Measurements from ENCODE around the gene HOXB9.

DNA sequence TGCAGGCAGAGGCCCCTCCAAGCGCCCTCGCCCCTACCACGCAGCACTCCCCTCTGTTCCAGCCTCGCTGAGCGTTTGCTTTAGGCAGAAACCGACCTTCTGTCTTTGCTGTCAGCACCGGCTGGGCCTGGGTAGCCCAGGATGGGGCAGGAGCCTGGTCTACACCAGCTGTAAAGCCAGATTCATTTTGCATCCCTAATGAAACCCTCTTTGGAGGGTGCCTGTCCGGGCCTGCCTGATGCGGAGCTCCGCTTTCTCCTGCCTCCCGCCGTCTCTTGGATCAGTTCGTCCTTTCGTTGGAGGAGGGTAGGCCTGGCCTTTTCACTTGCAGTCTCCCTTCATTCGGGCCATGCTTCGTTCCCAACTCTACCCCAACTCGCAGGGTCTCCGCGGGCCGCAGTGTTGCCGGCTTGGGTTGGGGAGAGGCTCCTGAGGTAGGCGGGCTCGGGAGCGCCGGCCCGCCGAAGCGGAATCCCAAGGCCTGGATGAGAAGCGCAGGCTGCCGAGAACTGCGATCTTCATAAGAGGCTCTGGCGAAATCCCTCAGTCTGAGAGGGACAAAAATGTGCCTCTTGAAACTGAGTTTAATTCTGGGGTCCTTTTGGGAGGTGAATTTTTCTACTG is 6.2 kb downstream of the HOXB9 start:
- TF ChIP-seq, protein P1, sequence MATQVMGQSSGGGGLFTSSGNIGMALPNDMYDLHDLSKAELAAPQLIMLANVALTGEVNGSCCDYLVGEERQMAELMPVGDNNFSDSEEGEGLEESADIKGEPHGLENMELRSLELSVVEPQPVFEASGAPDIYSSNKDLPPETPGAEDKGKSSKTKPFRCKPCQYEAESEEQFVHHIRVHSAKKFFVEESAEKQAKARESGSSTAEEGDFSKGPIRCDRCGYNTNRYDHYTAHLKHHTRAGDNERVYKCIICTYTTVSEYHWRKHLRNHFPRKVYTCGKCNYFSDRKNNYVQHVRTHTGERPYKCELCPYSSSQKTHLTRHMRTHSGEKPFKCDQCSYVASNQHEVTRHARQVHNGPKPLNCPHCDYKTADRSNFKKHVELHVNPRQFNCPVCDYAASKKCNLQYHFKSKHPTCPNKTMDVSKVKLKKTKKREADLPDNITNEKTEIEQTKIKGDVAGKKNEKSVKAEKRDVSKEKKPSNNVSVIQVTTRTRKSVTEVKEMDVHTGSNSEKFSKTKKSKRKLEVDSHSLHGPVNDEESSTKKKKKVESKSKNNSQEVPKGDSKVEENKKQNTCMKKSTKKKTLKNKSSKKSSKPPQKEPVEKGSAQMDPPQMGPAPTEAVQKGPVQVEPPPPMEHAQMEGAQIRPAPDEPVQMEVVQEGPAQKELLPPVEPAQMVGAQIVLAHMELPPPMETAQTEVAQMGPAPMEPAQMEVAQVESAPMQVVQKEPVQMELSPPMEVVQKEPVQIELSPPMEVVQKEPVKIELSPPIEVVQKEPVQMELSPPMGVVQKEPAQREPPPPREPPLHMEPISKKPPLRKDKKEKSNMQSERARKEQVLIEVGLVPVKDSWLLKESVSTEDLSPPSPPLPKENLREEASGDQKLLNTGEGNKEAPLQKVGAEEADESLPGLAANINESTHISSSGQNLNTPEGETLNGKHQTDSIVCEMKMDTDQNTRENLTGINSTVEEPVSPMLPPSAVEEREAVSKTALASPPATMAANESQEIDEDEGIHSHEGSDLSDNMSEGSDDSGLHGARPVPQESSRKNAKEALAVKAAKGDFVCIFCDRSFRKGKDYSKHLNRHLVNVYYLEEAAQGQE (IDR thresholded peaks at IDR 0.05; ENCODE audit: unreplicated experiment) = no peak
- TF ChIP-seq JUNB (IDR thresholded peaks at IDR 0.05; ENCODE audit: unreplicated experiment) (no peak), POLR2AphosphoS5 (IDR thresholded peaks at IDR 0.05; ENCODE audit: low read depth) (no peak)
- TF ChIP-seq, protein P2, sequence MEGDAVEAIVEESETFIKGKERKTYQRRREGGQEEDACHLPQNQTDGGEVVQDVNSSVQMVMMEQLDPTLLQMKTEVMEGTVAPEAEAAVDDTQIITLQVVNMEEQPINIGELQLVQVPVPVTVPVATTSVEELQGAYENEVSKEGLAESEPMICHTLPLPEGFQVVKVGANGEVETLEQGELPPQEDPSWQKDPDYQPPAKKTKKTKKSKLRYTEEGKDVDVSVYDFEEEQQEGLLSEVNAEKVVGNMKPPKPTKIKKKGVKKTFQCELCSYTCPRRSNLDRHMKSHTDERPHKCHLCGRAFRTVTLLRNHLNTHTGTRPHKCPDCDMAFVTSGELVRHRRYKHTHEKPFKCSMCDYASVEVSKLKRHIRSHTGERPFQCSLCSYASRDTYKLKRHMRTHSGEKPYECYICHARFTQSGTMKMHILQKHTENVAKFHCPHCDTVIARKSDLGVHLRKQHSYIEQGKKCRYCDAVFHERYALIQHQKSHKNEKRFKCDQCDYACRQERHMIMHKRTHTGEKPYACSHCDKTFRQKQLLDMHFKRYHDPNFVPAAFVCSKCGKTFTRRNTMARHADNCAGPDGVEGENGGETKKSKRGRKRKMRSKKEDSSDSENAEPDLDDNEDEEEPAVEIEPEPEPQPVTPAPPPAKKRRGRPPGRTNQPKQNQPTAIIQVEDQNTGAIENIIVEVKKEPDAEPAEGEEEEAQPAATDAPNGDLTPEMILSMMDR (conservative IDR thresholded peaks at IDR 0.05; ENCODE audit: low read depth in 2 of 2) = no peak
